HCT116 (cell line): ENCODE data around the gene LCN15.
"Not testable (repeated sequence)": the region's sequence is repeated elsewhere in the genome, so short reads cannot be mapped to it uniquely, and the experiment has no call there.

Experiments used
- CTCF ChIP-seq, 3 experiments: fragments of 200-600 bp in 1 of 3; sonication (generic) in 1 of 3; IDR thresholded peaks in 2 of 3; conservative IDR thresholded peaks in 1 of 3; 2 replicates each; pipeline ENCODE4 v1.5.1; 2012 to 2017; ENCODE audit warnings: low read depth in 2 of 3, low read length in 2 of 3, antibody characterized with exemption in 1 of 3, borderline replicate concordance in 1 of 3, control low read depth in 1 of 3, mild to moderate bottlenecking in 1 of 3, mixed read lengths in 1 of 3, mixed run types in 1 of 3, moderate library complexity in 1 of 3; ENCODE audit not compliant: insufficient read depth in 1 of 3
- EZH2 ChIP-seq: fragments of 200-600 bp; sonication (generic); IDR thresholded peaks from 2 replicates; pipeline ENCODE4 v1.6.1; 2017; ENCODE audit warnings: antibody characterized with exemption, mixed run types
- JUND ChIP-seq: IDR thresholded peaks from 2 replicates; pipeline ENCODE4 v1.6.1; 2012
- REST ChIP-seq: IDR thresholded peaks from 2 replicates; pipeline ENCODE4 v1.6.1; 2012; ENCODE audit warnings: low read depth

GRCh38 chr9:136786983-136787382, 22.7 kb upstream of the LCN15 start:
- not testable (repeated sequence) for TF ChIP-seq CTCF (IDR thresholded peaks at IDR 0.05 in 2 of 3, conservative IDR thresholded peaks at IDR 0.05 in 1 of 3; ENCODE audit: borderline replicate concordance in 1 of 3, insufficient read depth in 1 of 3, low read depth in 2 of 3, low read length in 2 of 3); JUND; REST; EZH2
